GM21737 (cell line): ENCODE measurements around the gene GPHN.
A peak's percentile ranks its signal among the peaks of the same experiment; 100 is the strongest.

ENCODE experiments used
- ATAC-seq: cut with Tn5 transposase; IDR thresholded peaks from one replicate; pipeline ENCODE4 v1.9.1; 2021; ENCODE audit warnings: mild to moderate bottlenecking, moderate library complexity; ENCODE audit not compliant: unreplicated experiment

The GPHN gene

DNA sequence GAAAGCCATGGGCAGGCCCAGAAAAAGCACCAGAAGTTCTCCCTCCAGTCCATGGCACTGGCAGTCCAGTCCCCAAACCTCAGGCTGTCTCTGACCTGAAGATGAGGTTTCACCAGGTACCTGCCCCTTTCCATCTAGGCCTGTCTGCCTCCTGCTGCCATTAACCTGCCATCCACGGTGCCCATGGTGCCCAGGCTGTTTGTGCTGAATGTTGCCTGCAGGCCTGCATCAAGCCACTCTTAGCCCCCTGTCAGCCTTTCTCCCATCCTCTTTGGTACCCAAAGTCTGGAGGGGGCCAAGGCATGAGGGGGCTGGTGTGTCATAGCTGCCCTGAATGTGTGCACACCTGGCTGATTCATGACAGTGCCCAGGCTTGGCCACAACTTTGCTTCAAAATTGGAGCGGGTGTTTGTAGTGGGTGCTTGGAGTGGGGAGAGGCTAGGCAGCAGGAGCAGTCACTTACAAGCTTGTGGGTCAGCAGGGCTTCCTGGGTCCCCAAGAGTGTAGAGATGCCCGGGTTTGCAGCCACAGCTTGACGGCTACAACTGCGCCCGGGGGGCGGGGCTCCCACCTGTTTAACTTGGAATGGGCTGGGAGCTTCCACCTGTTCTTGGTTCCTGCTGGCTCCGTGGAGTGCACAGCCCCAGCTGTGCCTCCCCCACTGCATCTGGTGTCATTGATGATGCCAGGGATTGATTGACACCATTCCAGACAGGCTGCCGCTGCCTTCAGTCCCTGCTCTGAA is 88.5 kb downstream of the GPHN start:
- ATAC-seq: no peak

DNA sequence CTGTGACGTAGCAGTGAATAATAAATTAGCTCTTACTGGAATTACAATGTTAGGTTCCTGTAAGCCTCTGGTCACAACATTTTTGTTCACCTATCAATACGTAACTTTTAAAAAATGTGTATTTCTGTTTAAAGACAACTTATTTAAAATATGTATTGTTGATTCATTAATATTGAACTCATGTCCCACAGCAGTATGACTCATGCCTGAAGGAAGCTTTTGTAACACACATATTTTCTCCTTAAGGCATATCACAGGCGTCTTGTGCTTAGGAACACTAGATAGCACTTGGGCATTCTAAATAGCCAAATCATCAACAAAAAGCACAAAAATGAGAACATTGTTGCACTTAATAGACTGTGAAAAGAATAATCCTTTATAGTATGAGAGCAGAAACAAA is 92.5 kb downstream of the GPHN start:
- no peak for ATAC-seq

DNA sequence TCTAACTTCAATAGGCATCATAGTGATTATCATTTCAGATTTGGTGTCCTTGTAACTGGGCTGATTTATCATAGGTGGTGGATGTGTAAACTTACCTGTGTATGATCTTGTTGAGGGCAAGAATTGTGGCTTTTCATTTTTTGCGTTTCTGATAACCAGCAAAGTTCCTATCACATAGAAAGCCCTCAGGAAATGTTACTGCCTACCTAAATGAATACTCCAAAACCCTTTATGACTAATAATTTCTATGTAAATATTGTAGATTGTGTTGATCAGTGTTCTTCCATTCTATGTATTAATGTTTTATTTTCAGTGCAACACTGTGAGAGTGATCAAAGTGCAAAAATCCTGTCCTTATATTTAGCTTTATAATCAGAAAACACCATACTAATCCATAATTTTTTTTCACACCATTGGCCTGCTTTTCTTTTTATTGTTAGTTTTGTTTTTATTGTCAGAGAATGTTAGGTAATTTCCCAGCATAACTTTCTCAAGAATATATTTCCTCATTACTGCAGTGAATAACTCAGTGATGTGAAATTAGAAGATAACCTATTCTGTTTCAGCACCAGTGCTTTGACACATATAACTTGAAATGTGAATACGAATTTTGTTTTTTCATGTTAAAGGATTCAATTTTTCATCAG is 94.1 kb downstream of the GPHN start:
- ATAC-seq: no peak

DNA sequence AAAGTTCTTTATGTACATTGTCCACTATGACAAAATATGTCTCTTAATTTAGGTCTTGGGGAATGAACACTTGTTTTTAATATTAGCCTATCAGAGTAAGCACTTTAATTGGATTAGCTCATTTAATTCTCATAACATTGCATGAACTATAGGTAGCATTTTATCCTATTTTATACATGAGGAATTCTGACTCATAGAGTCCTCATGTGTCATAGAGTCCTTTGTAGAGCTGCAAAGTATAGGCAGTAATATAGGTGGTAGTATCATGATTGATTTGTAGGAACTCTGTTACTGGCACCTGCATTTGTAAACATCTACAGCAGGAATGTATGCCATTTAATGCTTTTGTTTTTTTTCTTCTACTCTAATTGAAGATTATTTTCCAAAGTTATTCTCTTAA is 96.0 kb downstream of the GPHN start:
- ATAC-seq: no peak

DNA sequence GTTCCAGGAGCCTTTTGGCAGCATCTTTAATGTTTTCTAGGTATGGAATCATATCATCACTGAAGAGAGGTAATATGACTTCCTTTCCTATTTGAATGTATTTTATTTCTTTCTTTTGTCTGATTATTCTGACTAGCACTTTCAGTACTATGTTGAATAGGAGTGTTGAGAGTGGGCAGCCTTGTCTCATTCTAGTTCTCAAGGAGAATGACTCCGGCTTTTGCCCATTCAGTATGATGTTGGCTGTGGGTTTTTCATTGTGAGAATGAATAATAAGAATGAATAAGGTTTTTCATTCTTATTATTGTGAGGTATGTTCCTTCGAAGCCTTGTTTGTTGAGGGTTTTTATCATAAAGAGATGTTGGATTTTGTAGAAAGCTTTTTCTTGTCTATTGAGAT is 98.9 kb downstream of the GPHN start:
- ATAC-seq: no peak

DNA sequence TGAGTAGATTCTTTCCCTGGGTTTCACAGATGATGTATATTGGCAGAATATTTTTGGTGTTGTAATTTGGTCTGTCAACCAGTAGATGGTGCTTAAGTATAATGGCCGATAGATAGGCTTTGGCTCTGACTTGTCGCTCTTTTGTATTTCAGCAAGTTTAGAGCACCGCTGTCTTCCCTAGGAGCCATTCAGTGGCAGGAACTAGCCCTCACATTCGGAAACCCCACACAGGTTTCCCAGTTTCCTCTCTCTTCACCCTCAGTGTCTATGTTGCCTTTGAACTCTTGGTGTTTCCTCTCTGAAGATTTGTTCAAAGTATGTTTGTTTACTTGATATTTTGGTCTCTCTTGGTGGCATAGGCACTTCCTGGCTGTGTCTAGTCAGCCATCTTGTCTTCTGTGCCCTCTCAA is 102.2 kb downstream of the GPHN start:
- ATAC-seq: no peak

DNA sequence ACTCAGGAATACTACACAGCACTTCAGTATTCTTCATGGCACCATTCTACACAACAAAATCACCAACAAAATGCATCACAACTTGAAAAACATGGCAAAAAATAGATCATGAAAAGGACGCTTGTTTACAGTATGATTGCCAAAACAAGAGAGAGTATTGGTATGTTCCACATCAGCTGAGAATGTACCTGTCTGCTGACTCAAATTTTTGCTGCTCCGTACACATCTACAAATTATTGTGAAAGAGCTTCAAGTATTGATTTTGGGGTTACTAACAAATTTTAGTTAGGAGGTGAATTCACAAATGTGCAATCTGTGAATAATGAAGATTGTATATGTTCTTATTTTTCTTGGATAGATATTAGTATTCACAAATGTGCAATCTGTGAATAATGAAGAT is 105.4 kb downstream of the GPHN start:
- no peak for ATAC-seq

DNA sequence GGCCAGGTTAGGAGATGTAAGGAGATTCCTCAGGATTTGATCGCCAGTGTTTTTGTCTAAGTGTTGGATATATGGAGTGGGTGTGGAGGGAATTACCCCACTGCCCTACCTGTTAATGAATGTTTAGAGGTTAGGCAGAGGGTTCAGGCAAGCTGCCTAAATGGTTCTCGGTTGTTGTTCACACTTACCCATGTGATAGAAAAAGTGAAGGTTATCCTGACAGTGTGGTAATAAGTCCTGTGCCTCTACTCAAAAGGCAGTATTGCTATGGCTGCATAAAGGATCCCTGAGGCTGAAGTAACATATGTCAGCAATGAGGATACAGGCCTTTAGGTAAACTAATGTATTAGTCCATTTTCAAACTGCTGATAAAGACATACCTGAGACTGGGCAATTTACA is 112.0 kb downstream of the GPHN start:
- ATAC-seq: no peak

DNA sequence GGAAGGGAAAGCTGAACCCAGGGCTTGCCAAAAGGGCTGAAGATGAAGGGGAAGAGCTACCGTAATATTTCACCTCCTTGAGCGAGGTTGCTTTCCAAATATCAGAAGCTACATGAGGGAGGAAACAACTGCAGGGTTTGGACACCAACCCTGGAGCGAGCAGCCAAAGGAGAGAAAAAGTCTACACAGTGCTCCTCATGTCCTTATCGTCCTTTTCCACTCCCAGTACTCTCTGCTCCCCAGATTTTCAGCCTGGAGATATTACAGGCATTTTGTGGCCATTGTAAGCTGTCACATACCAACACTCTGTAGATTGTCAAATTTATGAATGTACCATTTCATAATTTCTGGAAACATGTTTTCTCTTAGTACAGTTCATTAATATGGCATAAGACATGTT is 115.9 kb downstream of the GPHN start:
- no peak for ATAC-seq

DNA sequence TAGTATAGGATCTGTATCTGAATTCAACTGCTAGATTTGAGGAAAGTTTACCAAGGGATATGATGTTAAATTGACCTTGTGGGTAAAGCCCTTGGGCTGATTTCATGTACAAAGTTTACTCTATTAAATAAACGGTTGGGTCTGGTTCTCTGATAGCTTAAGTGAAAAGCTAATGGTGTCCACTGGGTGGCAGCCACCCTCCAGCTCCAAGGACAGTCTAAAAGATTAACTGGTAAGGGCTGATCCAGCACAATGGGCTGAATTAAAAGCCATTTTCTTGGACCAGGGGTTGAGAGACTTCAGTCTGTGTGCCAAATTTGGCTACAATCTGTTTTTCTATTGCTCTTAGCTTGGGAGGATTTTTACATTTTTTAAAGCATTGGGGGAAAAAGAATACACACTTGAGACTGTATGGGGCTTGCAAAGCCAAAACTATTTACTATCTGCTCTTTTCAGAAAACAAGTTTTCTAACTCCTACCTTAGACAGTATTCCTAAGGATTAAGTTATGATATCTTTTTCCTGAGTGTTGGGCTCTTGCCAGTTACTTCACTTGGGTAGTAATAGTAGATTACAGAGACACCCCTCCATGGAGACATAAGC is 116.5 kb downstream of the GPHN start:
- ATAC-seq: no peak

DNA sequence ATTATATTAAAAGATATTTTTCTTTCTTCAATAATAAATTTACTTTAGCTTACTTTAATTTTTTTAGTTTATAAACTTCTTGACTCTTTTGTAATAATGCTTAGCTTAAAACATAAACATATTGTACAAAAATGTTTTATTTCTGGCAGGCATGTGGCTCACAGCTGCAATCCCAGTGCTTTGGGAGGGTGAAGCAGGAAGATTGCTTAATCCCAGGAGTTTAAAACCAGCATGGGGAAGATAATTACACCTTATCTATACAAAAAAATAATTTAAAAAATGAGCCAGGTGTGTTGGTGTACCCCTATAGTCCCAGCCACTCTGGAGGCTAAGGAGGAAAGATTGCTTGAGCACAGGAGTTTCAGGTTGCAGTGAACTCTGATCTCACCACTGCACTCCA is 120.7 kb downstream of the GPHN start:
- ATAC-seq: no peak

DNA sequence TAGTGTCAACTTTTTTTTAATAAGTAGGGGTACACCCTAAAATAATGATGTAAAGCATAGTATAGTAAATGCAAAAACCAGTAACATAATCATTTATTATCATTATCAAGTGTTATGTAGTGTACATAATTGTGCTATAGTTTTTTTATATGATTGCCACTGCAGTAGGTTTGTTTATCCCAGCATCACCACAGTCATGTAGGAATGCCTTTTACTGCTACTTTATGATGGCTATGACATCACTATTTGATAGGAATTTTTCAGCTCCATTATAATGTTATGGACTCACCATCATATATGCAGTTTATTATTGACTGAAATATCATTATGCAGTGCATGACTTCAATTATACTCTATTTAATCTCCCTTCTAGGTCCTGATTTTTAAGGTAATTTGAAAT is 121.6 kb downstream of the GPHN start:
- ATAC-seq: no peak

DNA sequence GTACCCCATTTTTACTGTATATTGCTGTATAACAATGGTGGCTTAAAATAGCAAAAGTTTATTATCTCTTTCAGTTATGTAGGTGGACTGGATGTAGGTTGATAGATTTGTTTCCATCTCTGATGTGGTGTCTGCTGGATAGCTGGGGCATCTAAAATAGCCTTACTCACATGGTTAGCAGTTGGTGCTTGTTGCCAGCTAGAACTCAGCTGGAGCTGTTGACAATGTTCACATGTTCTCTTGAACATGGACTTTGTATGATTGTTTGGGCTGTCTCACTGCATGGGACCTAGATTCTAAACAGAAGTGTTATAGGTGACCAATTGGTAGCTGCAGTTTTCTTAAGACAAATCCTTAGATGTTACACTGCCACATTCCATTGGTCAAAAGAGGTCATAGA is 126.9 kb downstream of the GPHN start:
- no peak for ATAC-seq

DNA sequence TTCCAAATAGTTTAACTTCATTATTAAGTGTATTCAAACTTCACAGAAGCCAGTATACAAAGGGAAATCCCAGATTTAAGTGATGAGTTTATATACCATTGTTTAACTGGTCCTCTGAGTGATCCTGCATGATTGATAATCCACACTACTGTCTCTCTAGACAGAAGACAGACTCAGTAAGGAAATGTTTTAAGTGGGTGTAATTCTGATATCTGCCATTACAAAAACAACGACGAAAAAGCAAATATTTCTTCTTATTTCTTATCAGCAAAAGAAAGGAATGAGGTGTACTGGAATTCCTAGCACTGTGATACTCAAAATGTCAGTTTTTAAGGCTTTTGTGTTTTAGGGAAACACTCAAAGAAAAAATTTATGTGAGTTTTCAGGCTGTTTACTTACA is 127.5 kb downstream of the GPHN start:
- no peak for ATAC-seq

DNA sequence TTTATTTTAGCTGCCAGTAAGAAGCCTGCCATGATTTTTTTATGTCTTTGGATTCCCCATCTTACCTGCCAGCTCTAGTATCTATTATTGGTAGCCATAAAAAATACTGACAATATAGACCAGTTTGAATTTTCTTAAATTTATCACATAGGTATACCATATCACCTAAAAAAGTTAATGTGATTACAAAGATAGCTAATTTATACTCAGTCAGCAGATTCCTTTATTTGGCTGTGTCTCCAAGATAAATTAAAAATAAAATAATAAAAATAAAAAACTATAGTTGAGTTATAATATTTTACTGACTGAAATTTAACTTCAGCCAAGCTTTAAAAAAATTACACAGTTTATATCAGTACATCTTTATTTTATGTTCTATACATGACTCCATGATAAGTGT is 128.3 kb downstream of the GPHN start:
- no peak for ATAC-seq

DNA sequence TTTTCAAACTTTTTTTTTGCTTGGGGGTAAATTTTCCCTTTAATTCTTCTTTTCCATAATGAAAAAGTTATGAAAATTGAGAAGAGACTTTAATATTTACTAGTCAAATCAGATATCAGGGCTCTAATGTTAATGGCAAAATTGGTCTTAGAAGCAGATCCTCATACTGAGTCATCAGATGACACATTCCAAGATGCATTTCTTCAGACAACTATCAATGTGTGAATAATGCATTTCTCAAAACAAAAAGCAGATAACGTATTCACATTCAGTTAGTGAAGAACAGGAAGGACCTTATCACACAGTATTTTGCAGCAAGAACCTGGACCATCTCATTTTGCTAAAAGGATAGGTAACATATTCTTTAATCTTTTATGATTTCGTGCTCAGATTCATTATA is 130.7 kb downstream of the GPHN start:
- no peak for ATAC-seq

DNA sequence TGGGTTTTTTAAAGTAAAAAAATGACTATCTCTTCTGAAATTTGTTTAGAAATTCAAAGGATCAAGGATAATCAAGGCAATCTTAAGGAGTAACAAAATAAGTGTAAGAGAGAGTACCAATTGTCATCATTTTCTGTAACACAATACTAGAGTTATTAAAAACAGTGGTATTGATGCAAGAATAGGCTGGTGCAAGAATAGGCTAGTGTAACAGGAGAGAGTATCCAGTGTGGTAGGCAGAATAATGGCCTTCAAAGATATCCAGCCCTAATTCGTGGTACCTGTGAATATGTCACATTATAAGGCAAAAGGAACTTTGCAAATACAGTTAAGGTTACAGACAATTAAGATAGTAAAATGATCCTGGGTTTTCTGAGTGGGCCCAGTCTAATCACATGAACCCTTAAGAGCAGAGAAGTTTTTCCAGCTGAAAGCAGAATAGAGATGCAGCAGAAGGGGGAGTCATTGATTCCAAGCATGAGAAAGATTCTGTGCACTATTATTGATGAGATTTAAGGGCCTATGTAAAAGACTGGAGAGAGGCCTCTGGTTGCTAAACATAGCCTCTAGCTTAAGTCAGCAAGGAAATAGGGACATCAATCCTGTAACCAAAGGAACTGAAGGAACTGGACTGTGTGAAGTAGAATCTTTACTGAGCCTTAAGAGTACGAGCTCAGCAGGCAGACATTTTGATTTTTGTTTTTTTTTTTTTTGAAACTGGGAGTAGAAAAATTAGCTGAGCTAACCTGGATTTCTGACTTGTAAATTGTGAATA is 134.1 kb downstream of the GPHN start:
- ATAC-seq: no peak

DNA sequence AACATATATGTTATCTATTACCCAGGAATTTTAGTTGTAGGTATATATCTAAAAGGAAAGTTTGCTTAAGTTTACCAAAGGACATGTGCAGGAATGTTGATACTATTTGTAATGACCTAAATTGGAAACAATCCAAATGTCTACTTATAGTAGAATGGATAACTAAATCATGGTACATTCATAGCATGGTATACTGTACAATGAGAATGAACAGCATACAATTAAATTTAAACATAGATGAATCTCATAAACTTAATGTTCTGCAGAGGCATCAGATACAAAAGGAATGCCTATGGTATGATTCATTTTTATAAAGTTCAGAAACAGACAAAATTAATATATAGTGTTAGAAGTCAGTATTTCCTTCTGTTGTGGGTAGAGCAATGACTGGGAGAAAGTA is 135.4 kb downstream of the GPHN start:
- no peak for ATAC-seq

DNA sequence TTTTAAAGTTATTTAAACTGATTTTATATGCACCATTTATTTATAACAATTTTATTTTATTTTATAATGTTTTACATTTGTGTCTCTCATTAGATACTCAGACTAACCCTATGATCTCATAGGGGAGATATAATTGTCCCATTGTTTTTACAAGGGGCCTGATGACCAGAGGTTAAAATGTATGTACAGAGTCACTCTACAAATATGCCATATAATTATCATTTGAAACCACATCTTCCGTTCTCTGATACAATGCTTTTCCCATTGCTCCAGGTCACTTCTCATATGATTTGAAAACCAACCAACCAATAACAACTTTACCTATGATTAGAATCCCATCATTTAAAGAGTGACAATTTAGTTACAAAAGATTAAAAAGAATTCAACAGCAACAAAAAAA is 137.8 kb downstream of the GPHN start:
- no peak for ATAC-seq

DNA sequence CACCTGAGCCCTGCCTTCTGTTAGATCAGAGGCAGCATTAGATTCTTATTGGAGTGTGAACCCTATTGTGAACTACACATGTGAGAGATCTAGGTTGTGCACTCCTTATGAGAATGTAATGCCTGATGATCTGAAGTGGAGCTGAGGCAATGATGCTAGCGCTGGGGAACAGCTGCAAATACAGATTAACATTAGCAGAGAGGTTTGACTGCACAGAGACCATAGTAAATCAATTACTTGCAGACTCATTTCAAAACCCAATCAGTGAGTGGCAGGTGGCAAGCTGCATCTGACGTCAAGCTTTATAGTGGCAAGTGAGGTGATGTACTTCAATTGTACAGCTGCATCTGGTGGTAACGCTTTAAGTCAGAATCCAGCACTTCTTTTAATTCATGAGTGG is 141.6 kb downstream of the GPHN start:
- peak; percentile 43 for ATAC-seq

DNA sequence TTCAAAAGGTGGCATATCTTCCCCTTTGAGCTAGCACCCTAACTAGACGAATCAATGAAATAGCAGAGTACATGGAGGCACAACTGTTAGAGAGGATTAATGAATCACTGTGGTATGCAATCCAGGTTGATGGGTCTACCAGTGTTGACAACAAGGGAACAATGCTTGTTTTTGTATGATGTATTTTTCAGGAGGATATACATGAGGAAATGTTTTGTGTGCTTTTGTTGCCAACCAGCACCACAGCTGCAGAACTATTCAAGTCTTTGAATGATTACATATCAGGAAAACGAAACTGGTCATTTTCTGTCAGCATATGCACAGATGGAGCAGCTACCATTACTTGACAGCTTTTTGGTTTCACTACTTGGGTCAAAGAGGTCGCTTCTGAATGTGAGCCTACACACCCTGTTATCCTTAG is 142.6 kb downstream of the GPHN start:
- no peak for ATAC-seq
